CD4-positive, alpha-beta T cell treated with Interleukin-6 for 4 hours (primary cell): ENCODE measurements around the gene INTS13.
"Not testable (repeated sequence)": the region's sequence is repeated elsewhere in the genome, so short reads cannot be mapped to it uniquely, and the experiment has no call there.

Experiments
- DNase-seq: peaks from one replicate; pipeline ENCODE4 v3.0.0-alpha.2; 2020; ENCODE audit warnings: mixed read lengths

INTS13 gene, protein sequence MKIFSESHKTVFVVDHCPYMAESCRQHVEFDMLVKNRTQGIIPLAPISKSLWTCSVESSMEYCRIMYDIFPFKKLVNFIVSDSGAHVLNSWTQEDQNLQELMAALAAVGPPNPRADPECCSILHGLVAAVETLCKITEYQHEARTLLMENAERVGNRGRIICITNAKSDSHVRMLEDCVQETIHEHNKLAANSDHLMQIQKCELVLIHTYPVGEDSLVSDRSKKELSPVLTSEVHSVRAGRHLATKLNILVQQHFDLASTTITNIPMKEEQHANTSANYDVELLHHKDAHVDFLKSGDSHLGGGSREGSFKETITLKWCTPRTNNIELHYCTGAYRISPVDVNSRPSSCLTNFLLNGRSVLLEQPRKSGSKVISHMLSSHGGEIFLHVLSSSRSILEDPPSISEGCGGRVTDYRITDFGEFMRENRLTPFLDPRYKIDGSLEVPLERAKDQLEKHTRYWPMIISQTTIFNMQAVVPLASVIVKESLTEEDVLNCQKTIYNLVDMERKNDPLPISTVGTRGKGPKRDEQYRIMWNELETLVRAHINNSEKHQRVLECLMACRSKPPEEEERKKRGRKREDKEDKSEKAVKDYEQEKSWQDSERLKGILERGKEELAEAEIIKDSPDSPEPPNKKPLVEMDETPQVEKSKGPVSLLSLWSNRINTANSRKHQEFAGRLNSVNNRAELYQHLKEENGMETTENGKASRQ

DNA sequence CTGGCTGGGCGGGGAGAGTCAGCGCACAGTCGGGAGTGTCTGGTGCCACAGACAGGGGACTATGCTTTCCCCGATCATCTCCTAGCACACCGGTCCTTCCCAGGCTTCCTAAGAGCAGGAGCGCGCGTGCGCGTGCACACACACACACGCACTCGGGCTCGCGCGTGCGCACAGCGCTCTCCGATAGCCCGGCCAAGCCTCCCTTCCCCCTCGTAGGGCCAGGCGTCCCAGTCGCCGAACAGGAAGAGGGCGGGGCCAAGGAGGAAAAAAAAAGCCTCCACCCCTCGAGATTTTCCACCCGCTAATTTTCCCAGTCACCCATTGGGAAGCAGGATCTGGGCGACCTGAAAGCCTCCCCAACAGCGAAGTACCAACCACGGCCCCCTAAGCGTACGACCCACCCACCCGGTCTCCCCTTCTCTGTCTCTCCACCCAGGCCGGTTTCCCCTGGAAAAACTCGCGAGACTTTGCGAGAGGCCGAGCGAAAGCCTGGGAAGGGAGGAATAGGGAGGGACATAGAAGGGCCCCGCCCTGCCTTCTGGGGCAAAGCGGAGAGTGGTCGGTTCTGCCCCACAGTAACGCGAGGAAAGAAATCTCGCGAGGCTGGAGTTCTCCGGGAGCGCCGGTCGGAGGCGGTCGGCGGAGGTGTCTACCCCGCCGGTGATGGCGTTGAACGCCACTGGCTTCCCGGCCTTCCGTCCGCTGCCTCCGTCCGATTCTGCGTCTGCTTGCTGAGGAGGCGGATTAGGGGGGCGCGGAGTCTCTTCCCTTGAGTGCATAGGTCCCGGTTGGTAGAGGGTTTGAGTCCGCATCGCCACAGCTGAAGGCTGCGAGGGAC is at the start of gene INTS13, which contains the start of gene FGFR1OP2:
Gene INTS13, minus strand, starts transcription at position 119 of the 838 bp plus-strand sequence. CDS start 1,178 bp downstream, outside the sequence.
Gene FGFR1OP2, plus strand, starts transcription at position 608 of the 838 bp plus-strand sequence. CDS start 15,689 bp downstream, outside the sequence.
- peak; percentile 97 for DNase-seq

DNA sequence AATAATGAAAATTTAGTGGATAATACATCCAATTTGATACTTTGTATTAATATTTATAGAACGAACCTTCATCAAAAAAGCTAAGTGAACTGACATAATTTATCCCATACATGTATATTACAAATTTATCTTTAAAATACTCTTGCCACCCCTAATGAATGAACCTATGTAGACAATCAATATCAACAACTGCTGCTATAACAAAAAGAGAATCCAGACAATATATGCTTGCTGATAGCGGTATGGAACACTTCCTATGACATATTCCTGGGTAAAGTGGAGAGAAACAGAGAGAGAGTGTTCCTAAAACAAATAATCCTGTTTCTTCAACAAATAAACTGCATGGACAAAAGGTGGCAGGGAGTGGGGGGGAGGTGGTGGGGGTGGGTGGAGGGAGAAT is 45.1 kb upstream of the INTS13 start:
- DNase-seq, result no peak

DNA sequence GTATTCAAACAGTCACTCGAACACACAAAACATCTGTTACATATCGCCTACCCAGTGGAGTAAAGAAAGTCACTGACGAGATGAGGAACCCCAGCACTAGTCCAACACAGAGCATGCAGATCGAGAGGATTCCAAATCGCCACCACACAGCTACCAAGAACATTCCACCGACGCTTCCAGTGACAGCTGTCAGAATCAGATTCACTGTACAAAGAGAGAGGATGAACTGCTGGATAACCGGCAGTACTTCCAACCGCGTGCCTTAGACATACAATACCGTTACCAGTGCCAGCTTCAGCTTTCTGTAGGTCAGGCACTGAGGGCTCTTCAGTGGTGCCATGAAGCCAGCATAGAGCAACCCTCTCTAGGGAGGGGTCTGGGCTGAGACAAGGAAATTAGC is 42.0 kb upstream of the INTS13 start:
- DNase-seq, result no peak

DNA sequence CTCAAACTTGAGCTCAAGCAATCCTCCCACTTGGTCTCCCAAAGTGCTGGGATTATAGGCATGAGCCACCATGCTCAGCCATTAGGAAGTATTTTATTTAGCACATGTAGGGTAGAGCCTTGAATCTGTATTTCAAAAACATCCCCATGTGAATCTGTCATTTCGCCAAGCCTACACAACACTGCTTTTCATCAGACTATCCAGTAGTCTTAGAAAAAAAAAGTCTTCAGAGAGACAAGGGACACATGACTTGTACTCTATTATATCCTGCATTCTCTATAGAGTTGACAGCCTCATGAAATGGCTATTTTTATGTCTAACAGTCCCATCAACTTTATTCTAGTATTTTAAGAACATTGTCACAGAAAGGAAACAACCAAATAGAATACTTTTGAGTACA is 41.0 kb upstream of the INTS13 start:
- no peak for DNase-seq

DNA sequence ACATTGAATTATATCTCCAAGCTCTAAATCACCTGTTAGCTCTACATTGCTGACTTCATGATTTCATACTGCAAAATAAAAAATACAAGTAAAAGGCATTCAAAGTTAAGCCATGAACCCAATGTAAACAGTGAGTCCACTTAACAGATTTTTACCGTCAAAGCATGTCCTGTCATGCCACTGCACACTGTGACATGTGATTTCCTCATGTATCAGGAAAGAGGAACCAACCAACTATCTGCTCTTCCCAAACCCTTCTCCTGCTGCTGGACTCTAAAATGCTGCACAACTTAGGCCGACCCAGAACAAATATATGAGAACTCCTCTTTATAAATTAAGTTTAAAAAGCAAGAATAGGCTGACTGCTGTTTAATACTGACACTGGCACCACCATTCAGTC is 38.9 kb upstream of the INTS13 start:
- DNase-seq, result no peak

DNA sequence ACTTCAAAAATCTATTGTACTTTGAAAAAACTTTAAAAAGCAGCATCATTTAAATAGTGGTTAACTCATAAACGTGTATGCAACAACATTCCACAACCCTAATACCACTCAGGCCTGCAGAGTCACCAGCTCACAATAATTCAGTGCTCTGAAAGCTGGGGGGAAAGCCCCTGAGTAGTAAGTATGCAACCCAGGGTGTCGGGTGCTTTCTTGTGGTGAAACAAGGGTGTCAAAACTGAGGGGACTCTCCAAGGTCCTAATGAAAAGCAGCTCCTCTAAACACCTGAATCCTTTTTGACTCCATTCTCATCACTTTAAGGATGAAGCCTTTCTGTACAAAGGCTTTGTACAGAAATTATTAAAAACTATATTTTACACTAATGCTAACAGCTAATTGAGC is 34.2 kb upstream of the INTS13 start:
- peak; percentile 50 for DNase-seq

DNA sequence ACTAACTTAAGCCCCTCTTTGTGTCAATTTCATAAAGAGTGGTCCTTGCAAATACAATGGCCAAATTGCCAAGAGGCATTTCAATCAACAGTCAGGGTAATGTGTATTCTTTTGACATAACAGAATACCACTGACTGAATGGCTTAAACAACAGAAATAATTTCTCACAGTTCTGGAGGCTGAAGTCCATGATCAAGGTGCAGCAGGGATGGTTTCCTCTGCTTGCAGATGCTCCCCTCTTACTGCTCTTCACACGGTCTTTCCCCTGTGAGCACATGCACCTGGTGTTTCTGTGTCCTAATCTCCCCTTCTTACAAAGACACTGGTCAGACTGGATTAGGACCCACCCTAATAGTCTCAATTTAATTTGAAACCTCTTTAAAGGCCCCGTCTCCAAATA is 32.4 kb upstream of the INTS13 start:
- DNase-seq, result no peak

DNA sequence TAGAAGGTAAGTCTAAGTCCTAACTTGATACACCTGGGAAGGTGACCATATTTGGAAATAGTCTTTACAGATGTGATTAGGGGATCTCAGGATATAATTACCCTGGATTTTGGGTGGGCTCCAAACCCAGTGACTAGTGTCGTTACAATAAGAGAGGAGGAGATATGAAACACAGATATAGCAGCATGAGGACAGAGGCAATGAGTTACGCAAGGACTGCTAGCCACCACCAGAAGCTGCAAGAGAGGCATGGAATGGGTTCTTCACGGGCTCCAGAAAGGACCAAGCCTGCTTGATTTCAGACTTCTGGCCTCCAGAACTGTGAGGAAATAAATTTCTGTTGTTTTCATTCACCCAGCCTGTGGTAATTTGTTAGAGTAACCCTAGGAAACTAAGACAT is 29.1 kb upstream of the INTS13 start:
- no peak for DNase-seq

DNA sequence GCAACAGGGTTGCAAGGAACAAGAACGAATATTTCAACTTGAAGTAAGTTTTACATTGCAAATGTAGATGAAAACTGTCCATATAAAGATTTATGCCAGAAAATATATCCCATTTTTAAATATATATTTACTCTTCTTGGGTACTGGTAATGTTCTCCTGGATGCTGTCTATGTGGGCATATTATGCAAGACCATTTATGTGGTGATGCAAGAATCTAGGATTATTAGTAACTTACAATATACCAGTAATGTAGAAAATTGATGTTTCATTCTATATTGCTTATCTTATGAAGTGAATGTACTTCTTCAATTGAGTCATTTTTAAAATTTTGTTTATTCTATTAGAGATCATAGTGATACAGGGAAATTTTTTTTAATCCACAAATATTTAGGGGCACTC is 25.6 kb upstream of the INTS13 start:
- no peak for DNase-seq

DNA sequence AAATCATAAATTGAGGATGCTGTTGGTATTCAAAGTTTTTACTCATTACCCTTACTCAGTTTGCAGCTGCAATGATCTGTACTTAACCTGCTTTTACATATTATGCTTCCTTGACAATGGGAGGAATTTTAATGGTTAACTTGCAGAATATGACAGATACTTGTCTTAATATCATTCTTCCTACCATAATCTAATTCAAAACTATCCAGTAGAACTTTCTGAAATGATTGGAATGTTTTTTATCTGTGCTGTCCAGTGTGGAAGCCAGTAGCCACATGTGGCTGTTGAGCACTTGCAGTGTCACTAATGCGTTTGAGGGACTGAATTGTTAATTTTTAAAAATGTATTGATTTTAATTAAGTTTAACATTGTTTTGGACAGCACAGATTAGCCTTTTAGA is 24.0 kb upstream of the INTS13 start:
- DNase-seq, result no peak

DNA sequence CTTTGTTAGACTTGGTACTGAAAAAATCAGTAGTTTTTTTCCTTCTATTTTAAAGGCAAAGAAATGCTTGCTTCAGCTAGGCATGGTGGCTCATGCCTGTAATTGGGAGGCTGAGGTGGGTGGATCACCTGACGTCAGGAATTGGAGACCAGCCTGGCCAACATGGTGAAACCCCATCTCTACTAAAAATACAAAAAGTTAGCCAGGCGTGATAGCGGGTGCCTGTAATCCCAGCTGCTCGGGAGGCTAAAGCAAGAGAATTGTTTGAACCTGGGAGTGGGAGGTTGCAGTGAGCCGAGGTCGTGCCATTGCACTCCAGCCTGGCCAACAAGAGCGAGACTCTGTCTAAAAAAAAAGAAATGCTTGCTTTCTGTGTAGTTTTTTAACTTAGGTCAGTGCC is 23.6 kb upstream of the INTS13 start:
- DNase-seq, result not testable (repeated sequence)

DNA sequence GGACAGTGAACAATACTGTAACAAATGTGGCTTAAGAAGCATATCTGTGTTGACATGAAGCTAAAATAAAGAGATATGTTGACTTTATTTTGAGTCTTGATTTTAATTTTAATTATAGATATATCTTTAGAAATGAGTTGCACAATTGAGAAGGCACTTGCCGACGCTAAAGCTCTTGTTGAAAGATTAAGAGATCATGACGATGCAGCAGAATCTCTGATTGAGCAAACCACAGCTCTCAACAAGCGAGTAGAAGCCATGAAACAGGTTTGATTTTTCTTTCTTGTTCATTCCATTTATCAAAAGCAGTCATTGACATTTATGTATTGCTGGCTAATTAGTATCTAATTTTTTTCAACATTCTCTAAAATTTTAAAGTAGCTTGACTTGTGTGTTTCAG is 16.2 kb upstream of the INTS13 start:
- no peak for DNase-seq

DNA sequence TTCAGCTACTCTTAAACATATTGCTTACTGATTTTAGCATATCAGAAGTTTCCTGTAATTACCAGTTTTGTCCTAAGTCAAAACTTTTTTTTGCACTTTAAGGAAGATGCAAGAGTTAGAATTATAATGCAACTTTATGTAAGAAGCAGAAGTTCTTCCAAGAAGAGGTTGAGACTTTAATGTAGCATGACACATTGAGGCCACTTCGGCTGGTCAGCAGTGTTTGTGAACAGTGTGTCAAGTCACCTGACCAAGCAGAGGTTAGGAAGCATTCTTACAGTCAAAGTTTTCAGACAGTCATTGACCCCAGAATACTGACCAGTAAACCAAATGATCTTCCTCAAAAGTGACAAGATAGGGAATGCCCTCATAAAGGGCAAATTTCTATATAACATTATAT is 15.7 kb upstream of the INTS13 start:
- DNase-seq, result no peak

DNA sequence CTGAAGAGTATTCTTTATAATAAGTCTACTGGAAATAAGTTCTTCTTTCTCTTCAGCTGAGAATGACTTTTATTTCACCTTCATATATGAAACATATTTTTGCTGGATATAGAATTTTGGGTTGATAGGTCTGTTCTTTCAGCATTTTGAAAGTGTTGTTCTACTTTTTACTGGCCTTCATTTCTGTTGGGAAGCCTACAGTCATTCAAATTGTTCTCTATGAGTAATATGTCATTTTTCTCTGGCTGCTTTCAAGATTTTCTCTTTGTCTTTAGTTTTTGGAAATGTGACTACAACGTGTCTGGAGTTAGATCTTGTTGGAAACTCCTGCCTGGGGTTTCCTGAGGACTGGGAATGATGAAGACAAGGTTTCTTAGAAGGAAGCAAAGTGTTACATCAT is 10.5 kb upstream of the INTS13 start:
- DNase-seq, result no peak

DNA sequence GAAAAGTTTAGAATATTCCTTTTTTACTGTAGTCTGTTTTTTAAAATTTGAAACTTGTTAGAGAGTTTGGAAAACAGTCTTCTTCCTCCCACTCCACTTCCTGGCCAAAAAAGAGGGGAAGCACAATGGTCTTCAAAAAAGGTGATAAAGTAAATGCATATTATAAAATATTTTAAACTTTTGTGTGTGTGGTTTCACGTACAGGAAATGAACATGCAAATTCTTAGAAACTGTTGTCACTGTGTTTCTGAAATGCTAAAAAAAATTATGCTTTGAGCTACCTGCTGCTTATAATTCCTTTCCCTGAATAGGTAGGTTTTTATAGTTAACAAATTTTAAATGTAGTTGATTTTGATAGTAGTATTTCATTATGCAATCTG is 3.4 kb upstream of the INTS13 start:
- no peak for DNase-seq

DNA sequence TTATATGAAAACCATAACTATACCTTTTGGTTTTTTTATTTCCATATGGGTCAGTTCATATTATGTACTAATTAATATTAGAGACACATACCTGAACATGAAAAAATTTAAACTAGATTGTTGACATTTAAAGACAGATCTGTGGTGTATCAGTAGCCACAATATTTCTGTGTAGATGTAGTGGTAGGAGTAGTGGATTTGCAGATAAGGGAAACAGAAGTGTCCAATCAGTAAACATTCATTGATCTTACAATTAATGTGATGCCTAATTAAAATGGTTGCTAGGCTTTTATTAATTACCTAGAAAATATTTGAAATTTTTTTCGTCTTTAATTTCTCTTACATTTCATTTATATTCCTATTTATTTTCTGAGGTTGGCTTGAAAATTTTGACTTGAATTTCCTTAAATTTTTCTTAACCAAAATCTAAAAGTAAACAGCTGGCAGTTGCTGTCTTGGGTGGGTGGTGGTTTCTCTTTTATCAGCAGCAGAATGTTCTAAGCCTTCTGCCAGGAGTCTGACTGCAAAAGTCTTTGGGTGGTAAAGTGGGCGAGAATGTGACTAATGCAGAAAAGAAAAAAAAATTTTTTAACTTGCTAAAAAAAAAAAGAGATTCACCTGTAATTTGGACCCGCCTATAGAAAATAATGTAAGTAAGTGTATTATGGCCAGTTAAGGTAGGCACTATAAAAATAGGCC is 2.9 kb upstream of the INTS13 start:
- DNase-seq, result peak; percentile 44

DNA sequence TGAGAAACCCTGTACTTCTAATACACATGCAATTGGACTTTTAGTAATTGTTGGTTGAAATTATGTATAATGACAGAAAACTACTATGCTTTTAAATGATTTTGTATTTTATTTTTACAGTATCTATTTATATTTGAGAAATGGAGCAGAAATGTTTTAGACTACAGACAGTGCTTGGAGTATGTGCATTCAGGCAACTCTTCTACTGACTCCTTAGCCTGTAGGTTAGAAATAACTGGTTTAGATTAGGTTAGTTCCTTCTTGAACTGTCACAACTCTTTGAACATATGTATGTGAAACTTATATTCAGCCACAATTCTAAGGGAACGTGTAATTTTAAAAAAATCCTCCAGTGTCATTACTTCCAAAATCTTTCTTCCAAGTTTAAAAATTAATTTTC is 2.2 kb upstream of the INTS13 start:
- no peak for DNase-seq

DNA sequence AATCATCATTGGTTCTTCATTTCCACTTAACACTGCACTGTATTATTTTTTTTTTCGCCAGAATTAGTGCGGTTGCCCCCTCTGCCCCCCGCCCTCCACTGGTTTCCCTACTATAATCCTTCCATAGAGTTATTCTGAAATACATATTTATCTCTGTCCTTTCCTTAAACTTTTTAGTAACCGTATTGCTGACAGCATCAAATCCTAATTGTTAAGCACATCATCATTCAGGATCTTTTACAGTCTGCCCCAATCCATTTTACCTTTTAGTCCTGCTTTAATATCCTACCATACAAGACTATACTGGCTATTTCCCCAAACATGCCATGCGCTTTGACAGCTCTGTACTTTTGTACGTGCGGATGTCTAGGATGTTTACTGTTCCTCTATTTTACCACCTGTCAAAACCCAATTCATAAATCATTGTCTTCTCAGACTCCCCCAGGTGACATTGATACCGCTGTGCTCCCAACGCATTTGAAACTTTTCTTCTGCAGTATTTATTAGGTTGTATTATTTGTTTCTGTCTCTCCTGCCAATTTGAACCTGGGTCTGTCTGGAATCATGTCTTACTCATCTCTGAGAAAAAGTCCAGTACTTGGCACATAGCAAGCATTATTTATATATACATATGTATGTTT is 1.5 kb upstream of the INTS13 start:
- DNase-seq, result no peak

DNA sequence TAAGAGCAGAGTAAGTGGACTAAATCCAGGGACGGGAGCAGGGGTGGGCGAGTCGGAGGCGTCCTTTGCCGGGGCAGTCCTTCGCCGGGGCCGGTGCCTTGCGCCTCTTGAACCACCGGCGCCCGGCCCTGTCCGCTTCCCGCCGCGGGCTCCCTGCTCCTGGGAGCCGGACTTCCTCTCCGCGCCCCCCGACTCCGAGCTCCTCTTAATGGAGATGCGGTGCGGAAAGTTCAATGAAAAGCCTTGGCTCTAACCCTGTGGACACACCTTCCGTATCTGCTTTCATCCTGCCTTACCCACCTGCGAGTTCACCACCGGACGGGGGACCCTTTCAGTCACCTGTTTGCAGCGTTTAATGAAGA is 901 bp upstream of the INTS13 start:
- DNase-seq, result peak; percentile 36

DNA sequence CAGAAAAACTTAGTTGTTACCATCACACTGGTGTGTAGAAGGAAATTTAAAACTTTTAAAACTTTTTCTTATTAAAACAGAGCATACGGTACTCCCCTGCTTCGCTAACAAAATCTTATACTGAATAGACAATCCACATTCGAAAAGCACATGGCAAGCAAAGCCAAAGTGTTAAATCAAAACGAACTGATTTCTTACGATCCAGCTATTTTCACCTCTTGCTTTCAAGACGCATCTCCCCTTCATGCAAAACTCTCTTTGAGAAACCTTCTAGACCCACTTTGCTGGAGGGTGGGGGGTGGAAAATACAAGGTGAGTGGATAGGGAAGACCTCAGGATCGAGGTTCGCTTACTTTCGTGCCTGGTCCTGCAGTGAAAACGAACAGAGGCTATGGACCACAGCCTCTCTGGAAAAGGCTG is 328 bp downstream of the INTS13 start:
- no peak for DNase-seq

DNA sequence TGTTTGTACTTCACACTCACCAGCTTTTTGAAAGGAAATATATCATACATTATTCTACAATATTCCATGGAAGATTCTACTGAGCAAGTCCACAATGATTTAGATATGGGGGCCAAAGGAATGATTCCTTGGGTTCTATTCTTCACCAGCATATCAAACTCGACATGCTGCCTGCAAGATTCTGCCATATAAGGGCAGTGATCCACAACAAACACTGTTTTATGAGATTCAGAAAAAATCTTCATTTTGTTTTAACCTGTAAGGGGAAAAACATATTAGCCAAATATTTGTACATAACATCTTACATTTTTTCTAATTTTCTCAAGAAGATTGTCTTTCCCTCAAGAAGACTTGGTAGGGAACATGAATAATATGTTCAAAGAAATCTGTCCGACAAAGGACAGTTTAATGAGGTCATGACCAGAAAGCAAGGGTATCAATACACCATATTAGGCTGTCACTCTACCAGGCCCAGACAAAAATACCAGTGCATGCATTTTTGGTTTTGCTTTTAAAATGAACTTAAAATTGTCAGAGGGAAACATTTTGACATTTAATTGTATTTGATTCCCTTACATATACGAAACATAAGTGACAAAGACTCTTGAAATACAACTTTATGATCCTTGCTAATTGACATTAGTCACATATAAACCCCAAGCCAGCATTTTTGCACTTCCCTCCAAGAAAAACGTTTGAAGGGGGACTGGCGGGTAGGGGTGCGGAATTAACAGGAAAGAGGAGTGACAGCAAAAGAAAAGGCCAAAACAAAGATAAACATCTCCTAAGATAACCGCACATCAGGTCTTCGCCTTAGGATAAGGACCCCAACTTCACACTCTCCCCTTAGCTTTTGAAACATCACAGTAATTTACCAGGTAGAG is 980 bp downstream of the INTS13 start:
- DNase-seq, result peak; percentile 14
